ENCODE measurements around the gene HINFP. TPM values are rescaled to one million over a fixed set of nuclear protein-coding genes. Genes with fewer than 3 reads are reported as not detected.

The HINFP gene
- total and polyA plus RNA-seq, 2 of the 8 experiments (the other 6 are each of a cell fraction or from before 2014, with no cell fraction given): 35.0 to 37.3 TPM

DNA sequence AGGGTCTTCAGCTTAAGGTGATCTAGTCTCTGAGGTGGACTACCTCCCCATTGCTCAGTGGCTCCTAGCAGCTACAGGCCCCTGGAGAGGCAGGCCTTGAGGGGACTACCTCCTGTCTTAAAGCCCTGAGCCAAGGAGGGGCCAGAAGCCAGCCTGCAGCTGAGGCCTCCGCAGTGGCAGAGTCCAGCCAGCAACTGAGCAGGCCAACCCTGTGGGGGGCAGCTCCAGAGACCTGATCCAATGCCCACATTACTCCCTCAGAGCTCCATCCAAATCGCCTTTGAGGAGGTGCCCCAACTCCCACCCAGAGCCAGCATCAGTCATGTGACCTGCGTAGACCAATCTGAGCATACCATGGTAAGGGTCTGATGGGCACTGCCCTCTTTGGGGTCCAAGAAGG, 11.5 kb upstream of the HINFP start (continued):
- TF ChIP-seq, protein P1, sequence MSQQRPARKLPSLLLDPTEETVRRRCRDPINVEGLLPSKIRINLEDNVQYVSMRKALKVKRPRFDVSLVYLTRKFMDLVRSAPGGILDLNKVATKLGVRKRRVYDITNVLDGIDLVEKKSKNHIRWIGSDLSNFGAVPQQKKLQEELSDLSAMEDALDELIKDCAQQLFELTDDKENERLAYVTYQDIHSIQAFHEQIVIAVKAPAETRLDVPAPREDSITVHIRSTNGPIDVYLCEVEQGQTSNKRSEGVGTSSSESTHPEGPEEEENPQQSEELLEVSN (IDR thresholded peaks at IDR 0.05): no peak
- TF ChIP-seq SIN3A (conservative IDR thresholded peaks at IDR 0.05 in 1 of 2, IDR thresholded peaks at IDR 0.05 in 1 of 2; ENCODE audit: low read depth in 1 of 2, low read length in 2 of 2) (no peak), CBX8 (IDR thresholded peaks at IDR 0.05; ENCODE audit: borderline replicate concordance, low read depth, low read length) (no peak)

Data from H1 (cell line).